BJ (cell line): ENCODE measurements around the gene PSTPIP1. TPM values are rescaled to one million over a fixed set of nuclear protein-coding genes. Genes with fewer than 3 reads are reported as not detected.

Source experiments
- CTCF ChIA-PET: fragments of 350-600 bp; formaldehyde crosslinking; extraction: SDS; loops from one replicate; lab custom pipeline; 2021; ENCODE audit warnings: antibody characterized with exemption, inconsistent platforms; lab: Yijun Ruan, JAX
- POLR2A ChIA-PET: fragments of 300-600 bp; sonication (Branson Sonifier 250); formaldehyde crosslinking; extraction: SDS; loops from one replicate; lab custom pipeline; 2021; ENCODE audit warnings: antibody characterized with exemption; lab: Charles Lee
- DNase-seq: peaks from one replicate; pipeline ENCODE4 v3.0.0-alpha.2; 2011; ENCODE audit warnings: low read depth
- H3K27me3 ChIP-seq: 2 replicates; pipeline ENCODE4 v1.6.0; 2011; ENCODE audit warnings: low read length; ENCODE audit not compliant: control insufficient read depth, insufficient read depth
- H3K36me3 ChIP-seq: 2 replicates; pipeline ENCODE4 v1.5.1; 2011; ENCODE audit warnings: low read length; ENCODE audit not compliant: control insufficient read depth, insufficient read depth
- H3K4me3 ChIP-seq: 2 replicates; pipeline ENCODE4 v1.5.1; 2011; ENCODE audit warnings: low read depth, mild to moderate bottlenecking, control low read depth, low read length
- polyA plus RNA-seq: library from polyadenylated mRNA; depleted of rRNA; stranded (reverse); fragments of >200 nt; gene quantifications from 2 replicates; pipeline ENCODE4 v1.2.3, GENCODE V29; 2011
- TF ChIP-seq, protein P1 (sequence below): IDR thresholded peaks from 2 replicates; pipeline ENCODE4 v1.5.1; 2011; ENCODE audit warnings: low read depth, mild to moderate bottlenecking, control low read depth, inconsistent platforms, low read length, moderate library complexity; ENCODE audit not compliant: insufficient read depth

PSTPIP1 gene
- polyA plus RNA-seq, 1 experiment: not detected

DNA sequence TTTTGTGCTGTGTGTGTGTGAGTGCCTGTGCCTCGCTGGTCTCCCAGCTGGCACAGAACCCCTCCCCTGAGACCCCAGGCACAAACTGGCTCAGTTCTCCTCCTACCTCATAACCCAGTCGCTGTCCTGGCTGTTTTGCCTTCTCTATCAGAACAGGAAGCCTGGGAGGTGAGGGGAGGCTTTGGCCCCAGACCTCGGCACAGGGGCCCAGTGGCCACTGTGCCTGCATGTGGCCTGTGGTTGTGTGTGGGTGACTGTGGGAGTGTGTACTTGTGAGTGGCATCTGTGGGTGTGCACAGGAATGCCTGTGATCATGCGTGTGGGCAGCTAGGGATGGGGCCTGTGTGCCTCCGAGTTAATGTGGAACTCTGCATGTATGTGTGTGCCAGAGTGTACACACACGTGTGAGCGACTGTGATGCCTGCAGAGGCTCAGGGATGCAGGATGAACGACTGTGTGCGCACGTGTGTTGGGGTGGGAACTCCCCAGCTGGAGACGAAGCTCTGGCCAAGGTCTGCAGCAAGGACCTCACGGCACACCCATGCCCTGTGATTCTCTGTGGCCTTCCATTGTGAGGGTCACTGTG, 32.3 kb downstream of the PSTPIP1 start:
- Histone ChIP-seq H3K4me3 (no peak overlapping the region), H3K36me3 (no peaks in the 10 kb centered on the region), H3K27me3 (no peaks in the 10 kb centered on the region)
- ChIA-PET POLR2A (no interaction called here), CTCF (interaction anchor here (0.8 to 1.2 kb wide), 5 partner anchors 8 to 85 kb away, joined by 3 to 6 read pairs (median 3); no protein-coding TSS in a partner anchor)
- DNase-seq: no peak
- TF ChIP-seq, protein P1, sequence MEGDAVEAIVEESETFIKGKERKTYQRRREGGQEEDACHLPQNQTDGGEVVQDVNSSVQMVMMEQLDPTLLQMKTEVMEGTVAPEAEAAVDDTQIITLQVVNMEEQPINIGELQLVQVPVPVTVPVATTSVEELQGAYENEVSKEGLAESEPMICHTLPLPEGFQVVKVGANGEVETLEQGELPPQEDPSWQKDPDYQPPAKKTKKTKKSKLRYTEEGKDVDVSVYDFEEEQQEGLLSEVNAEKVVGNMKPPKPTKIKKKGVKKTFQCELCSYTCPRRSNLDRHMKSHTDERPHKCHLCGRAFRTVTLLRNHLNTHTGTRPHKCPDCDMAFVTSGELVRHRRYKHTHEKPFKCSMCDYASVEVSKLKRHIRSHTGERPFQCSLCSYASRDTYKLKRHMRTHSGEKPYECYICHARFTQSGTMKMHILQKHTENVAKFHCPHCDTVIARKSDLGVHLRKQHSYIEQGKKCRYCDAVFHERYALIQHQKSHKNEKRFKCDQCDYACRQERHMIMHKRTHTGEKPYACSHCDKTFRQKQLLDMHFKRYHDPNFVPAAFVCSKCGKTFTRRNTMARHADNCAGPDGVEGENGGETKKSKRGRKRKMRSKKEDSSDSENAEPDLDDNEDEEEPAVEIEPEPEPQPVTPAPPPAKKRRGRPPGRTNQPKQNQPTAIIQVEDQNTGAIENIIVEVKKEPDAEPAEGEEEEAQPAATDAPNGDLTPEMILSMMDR: no peak

DNA sequence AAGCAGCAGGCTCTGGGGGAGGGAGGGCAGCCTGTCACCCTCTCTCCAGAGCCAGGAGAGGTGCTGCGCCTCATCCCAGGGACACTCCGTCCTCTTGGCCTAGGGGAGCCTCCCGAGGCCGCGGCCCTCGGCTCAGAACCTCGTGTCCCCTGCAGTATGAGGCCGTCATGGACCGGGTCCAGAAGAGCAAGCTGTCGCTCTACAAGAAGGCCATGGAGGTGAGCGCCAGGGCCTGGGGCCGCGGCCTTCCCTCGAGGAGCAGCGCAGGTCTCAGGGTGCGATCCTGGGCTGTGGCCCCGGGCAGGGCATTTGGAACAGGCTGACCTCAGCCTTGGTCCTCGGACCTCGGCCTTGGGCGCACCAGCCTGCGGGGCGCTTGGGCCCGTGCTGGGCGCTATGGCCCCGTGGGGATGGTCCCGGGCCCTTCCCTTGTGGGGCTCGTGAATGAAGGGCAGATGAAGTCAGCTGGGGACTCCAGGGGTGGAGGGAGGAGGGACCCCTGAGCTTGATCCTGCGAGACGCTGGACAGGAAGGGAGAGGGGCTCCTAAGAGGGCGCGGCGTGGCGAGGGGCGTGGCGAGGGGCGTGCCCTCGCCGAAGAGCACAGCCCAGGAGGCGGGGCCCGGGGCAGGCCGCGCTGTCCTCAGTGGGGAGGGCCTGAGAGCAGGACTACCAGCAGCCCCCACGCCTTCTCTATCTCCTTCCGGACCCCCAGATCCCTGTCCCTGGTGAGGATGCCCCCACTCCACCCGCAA, 32.9 kb downstream of the PSTPIP1 start:
- ChIA-PET POLR2A (no interaction called here), CTCF (interaction anchor here (0.8 kb wide), 1 partner anchor 66 kb away, joined by 3 read pairs; no protein-coding TSS in a partner anchor)
- DNase-seq: no peak
- TF ChIP-seq, protein P1: no peak
- Histone ChIP-seq H3K4me3 (peak overlapping the region; percentile 13), H3K27me3 (no peaks in the 10 kb centered on the region), H3K36me3 (no peaks in the 10 kb centered on the region)

DNA sequence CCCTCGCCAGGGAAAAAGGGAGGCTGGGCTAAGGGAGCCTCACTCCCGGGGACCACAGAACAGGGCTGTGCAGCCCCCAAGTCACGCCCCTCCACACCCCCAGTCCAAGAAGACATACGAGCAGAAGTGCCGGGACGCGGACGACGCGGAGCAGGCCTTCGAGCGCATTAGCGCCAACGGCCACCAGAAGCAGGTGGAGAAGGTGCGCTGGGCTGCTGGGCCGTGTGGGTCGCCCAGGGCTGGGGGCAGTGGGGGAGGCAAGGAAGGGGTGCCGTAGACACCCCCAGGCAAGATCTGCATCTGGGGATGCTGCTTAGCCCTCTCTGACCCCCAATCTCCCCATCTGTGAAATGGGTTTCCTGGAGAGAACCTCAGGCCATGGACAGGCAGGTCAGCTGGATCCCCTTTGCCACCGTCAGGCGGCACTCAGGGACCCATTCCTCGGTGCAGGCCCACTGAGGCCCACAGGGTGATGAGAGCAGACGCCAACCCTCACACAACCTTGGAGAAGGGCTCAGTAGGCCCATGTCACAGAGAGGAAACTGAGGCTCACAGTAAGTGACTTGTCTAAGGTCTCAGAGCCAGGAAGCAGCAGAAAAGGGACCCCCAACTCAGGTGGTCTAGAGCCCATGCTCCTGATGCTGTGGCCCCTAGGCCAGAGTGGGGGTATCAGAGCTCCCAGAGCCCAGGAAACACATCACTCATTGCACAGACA, 33.7 kb downstream of the PSTPIP1 start:
- Histone ChIP-seq H3K27me3 (no peaks in the 10 kb centered on the region), H3K36me3 (no peaks in the 10 kb centered on the region), H3K4me3 (peak overlapping the region; percentile 13)
- ChIA-PET CTCF (interaction anchor here (0.7 to 0.8 kb wide), 2 partner anchors 515 to 517 kb away, joined by 3 to 4 read pairs; no protein-coding TSS in a partner anchor), POLR2A (no interaction called here)
- no peak for DNase-seq
- TF ChIP-seq, protein P1: no peak

DNA sequence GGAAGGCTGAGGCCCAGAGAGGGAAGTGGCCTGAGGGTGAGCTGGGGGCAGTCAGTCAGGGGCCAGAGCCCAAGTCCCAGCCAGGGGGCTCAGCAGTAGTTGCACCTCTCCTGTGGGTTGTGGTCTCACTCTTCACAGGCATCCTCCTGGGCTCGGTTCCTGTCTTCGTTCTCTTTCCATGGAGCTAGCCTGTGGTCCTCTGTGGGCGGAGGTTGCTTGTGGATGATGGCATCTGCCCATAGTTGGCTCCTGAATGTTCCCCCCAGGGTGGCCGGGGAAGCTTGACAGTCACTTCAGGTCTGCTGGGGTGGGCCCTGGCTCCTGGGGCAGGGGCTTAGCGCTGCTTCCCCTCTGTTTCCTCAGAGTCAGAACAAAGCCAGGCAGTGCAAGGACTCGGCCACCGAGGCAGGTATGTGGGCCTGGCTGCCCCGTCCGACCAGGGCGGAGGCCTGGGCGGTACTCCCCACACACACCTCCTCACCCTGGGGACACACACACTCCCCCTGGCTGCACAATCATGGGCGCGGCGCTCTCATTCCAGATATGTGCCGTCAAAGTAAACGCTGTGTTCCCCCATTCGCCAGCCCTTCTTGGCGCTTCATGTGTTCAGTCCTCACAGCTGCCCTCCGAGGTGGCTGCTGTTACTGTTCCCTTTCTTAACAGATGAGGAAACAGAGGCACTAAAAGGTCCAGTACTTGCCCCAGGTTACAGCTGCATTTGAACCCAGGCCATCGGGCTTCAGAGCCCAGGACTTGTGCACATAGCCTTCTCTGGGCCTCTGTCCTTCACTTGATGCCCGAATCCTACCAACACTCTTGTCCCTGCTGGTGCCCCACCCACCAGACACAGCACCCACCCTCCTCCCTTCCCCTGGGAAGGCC, 34.5 kb downstream of the PSTPIP1 start:
- ChIA-PET POLR2A (no interaction called here), CTCF (interaction anchor here (0.7 to 1.3 kb wide), 3 partner anchors 514 to 516 kb away, joined by 3 to 7 read pairs (median 4); no protein-coding TSS in a partner anchor)
- TF ChIP-seq, protein P1: no peak
- no peak for DNase-seq
- Histone ChIP-seq H3K27me3 (no peaks in the 10 kb centered on the region), H3K36me3 (no peaks in the 10 kb centered on the region), H3K4me3 (no peak overlapping the region)
